ENCODE data around the gene C1orf21. TPM values are rescaled to one million over a fixed set of nuclear protein-coding genes. Genes with fewer than 3 reads are reported as not detected.

C1orf21 gene
- polyA plus RNA-seq, 3 donors = 0.23 to 1.1 (median 0.28) TPM

GRCh38 chr1:184614667-184615066 is 227.8 kb downstream of the C1orf21 start:
- TF ChIP-seq CTCF (IDR thresholded peaks at IDR 0.05) = no peak
- 98% methylated on average over 6 of the region's 7 CpGs for WGBS (ENCODE audit: insufficient coverage)
- DNase-seq = no peak
- H3K27me3 ChIP-seq (ENCODE audit: control insufficient read depth in 2 of 2, insufficient read depth in 2 of 2, low read length in 2 of 2) = no peaks in the 10 kb centered on the region
- H3K9me3 ChIP-seq (replicated peaks in 1 of 2; ENCODE audit: control insufficient read depth in 1 of 2, insufficient read depth in 1 of 2, low read length in 2 of 2) = no peaks in the 10 kb centered on the region
- H3K4me1 ChIP-seq (ENCODE audit: control insufficient read depth in 1 of 2, insufficient read depth in 2 of 2, low read length in 2 of 2) = peaks cover 14 to 16% of the 10 kb centered on the region in 2 donors
- H2AFZ ChIP-seq (ENCODE audit: insufficient read depth, low read depth, low read length, poor library complexity, severe bottlenecking) = peak overlapping the region; percentile 10
- H3K36me3 Mint-ChIP-seq = no peaks in the 10 kb centered on the region
- H3K36me3 ChIP-seq (replicated peaks in 1 of 2; ENCODE audit: control insufficient read depth in 1 of 2, insufficient read depth in 2 of 2, low read length in 2 of 2) = no peaks in the 10 kb centered on the region
- H3K9me3 Mint-ChIP-seq = peaks cover 0 to 3% (median 0%) of the 10 kb centered on the region in 7 donors
- no peak overlapping the region for H3K4me3 Mint-ChIP-seq
- peaks cover 0 to 7% (median 1%) of the 10 kb centered on the region in 3 donors for H3K27me3 Mint-ChIP-seq (ENCODE audit: low read depth in 3 of 3)
- H3K79me2 ChIP-seq (ENCODE audit: insufficient read depth, low read length) = no peaks in the 10 kb centered on the region
- H3K27ac Mint-ChIP-seq = peak overlapping the region in 3 of 7 donors; percentile 10 to 77 (median 28)
- intact Hi-C loops (cut with micrococcal nuclease) = no loop called here
- H3K4me3 ChIP-seq (replicated peaks in 1 of 3; ENCODE audit: low read depth in 2 of 3, low read length in 3 of 3) = no peak overlapping the region
- H3K27ac ChIP-seq (ENCODE audit: low read depth in 1 of 2, low read length in 2 of 2) = no peak overlapping the region
- peaks cover 20% of the 10 kb centered on the region for H3K4me1 Mint-ChIP-seq
- no peak overlapping the region for H3K9ac ChIP-seq (ENCODE audit: insufficient read depth, low read length, poor library complexity, severe bottlenecking)
- H4K20me1 ChIP-seq (ENCODE audit: insufficient read depth, low read length) = no peaks in the 10 kb centered on the region
- H3K4me2 ChIP-seq (replicated peaks; ENCODE audit: extremely low read depth, low read length, poor library complexity, severe bottlenecking) = peak overlapping the region; percentile 55

GRCh38 chr1:184615301-184615700 is 228.5 kb downstream of the C1orf21 start:
- no peaks in the 10 kb centered on the region for H3K9me3 ChIP-seq (replicated peaks in 1 of 2; ENCODE audit: control insufficient read depth in 1 of 2, insufficient read depth in 1 of 2, low read length in 2 of 2)
- Mint-ChIP-seq H3K36me3 (no peaks in the 10 kb centered on the region), H3K27me3 (ENCODE audit: low read depth in 3 of 3) (peaks cover 0 to 7% (median 1%) of the 10 kb centered on the region in 3 donors), H3K4me3 (peak overlapping the region; percentile 20 to 78), H3K4me1 (peaks cover 21% of the 10 kb centered on the region), H3K9me3 (peaks cover 0 to 3% (median 0%) of the 10 kb centered on the region in 7 donors), H3K27ac (peak overlapping the region; percentile 28 to 75 (median 57))
- H3K4me2 ChIP-seq (replicated peaks; ENCODE audit: extremely low read depth, low read length, poor library complexity, severe bottlenecking) = peak overlapping the region; percentile 55
- no peak overlapping the region for H3K9ac ChIP-seq (ENCODE audit: insufficient read depth, low read length, poor library complexity, severe bottlenecking)
- peak overlapping the region in 1 of 3 experiments; percentile 41 for H3K4me3 ChIP-seq (replicated peaks in 1 of 3; ENCODE audit: low read depth in 2 of 3, low read length in 3 of 3)
- 0% methylated on average over 2 of the region's 5 CpGs for WGBS (ENCODE audit: insufficient coverage)
- H3K27me3 ChIP-seq (ENCODE audit: control insufficient read depth in 2 of 2, insufficient read depth in 2 of 2, low read length in 2 of 2) = no peaks in the 10 kb centered on the region
- no peaks in the 10 kb centered on the region for H4K20me1 ChIP-seq (ENCODE audit: insufficient read depth, low read length)
- no peaks in the 10 kb centered on the region for H3K79me2 ChIP-seq (ENCODE audit: insufficient read depth, low read length)
- no peak overlapping the region for H3K27ac ChIP-seq (ENCODE audit: low read depth in 1 of 2, low read length in 2 of 2)
- peaks cover 16% of the 10 kb centered on the region in 2 donors for H3K4me1 ChIP-seq (ENCODE audit: control insufficient read depth in 1 of 2, insufficient read depth in 2 of 2, low read length in 2 of 2)
- TF ChIP-seq CTCF (IDR thresholded peaks at IDR 0.05) = no peak
- DNase-seq = peak; percentile 52 to 81 (median 60)
- peak overlapping the region; percentile 10 for H2AFZ ChIP-seq (ENCODE audit: insufficient read depth, low read depth, low read length, poor library complexity, severe bottlenecking)
- intact Hi-C loops (cut with micrococcal nuclease) = no loop called here
- H3K36me3 ChIP-seq (replicated peaks in 1 of 2; ENCODE audit: control insufficient read depth in 1 of 2, insufficient read depth in 2 of 2, low read length in 2 of 2) = no peaks in the 10 kb centered on the region
